HG03521 (cell line): Measurements from ENCODE around the gene GADD45B.
"Not testable (repeated sequence)": the region's sequence is repeated elsewhere in the genome, so short reads cannot be mapped to it uniquely, and the experiment has no call there.

Experiments
- ATAC-seq: cut with Tn5 transposase; IDR thresholded peaks from one replicate; pipeline ENCODE4 v1.9.1; 2021; ENCODE audit warnings: mild to moderate bottlenecking, moderate library complexity; ENCODE audit not compliant: unreplicated experiment

GADD45B gene

DNA sequence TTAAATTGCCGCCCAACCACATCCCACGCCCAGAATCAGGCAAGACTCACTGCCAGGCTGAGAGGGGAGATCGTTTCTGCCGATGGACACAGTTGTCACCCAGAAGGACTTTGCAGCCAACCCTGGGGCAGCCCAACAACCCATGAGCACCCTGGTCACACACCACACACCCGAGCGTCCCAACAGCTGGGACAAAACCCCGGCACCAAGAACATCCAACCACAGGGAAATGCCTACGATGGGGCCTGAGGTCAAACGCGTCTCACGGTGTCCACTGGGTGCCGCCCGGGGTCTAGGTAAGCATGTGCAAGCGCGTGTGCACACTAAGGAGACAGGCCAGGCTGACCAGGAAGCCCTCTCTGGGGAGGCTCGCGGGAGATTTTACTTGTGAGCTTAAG is 32.1 kb upstream of the GADD45B start:
- no peak for ATAC-seq

DNA sequence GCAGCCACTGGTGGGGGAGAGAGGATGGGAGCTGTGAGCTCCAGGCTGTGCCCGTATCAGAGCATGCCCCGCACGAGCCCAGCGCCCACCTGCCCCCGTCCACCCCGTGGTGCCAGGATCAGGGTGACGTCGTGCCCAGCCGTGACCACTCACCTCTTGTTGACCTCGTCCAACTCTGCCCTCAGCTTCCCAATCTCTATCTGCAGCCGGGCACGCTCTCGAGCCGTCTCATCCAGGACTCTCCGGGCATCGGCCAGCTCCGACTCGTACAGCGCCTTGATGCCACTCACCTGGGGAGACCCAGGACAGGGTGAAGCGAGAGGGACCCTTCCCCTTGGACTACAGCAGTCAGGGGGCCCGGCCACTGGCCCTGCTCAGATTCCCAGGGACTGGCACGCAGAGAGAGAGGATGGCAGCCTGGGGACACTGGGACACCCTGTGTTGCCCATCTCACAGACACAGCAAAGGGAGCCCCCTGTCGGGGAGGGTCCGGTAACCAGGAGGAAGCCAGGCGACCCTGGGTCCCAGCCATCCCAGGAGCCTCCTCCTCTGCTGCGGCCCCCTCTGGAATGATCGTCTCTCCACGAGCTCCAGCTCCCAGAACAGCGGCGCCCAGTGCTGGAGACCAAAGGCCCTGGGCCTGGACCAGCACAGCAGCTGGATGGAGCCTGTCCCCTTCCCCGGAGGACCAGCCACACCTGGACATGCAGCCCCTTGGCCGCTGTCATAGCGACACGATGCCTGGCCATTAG is 31.5 kb upstream of the GADD45B start:
- no peak for ATAC-seq

DNA sequence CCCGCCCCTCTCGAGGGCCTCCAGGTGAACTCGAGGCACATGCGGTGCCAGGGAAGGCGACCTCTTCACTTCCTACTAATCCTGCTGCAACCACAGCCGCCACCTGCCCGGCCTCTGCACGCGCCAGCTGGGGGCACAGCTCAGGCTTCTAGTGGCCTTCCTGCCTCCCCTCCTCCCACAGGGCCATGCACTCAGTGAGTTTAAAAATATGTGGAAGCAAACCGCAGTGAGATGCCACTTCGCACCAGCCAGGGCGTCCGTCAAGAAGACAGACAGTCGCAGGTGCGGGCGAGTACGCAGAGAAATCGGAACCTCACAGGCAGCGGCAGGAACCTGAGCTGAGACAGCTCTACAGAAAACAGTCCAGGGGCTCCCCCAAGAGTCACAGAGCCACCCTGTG is 29.5 kb upstream of the GADD45B start:
- no peak for ATAC-seq

DNA sequence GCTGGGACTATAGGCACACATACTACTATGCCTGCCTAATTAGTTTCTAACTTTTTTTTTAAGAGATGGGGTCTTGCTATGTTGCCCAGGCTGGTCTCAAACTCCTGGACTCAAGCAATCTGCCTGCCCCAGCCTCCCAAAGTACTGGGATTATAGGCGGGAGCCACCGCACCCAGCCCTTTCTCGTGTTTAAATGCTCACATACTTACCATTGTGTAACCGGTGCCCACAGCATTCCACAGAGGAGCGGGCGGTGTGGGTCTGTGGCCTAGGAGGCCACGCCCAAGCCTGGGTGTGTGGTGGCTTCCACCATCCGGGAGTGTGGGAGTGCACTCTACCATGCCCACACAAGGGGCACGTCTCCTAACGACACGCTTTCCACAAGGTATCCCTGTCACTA is 26.9 kb upstream of the GADD45B start:
- ATAC-seq = no peak

DNA sequence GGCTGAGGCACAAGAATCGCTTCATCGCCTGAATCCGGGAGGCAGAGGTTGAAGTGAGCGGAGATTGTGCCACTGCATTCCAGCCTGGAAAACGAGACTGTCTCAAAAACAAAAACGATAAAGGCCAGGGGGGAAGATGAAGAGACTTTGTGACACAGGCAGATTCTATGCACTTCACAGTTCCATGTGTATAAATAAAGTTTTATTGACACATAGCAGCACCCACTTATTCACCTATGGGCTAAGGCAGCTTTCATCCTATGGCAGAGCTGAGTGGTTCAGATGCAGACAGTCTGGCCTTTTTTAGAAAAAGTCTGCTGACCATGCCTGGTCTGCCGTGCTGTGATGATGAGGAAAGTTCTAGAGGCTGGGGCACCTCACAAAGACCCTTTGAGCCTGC is 24.8 kb upstream of the GADD45B start:
- ATAC-seq = no peak

DNA sequence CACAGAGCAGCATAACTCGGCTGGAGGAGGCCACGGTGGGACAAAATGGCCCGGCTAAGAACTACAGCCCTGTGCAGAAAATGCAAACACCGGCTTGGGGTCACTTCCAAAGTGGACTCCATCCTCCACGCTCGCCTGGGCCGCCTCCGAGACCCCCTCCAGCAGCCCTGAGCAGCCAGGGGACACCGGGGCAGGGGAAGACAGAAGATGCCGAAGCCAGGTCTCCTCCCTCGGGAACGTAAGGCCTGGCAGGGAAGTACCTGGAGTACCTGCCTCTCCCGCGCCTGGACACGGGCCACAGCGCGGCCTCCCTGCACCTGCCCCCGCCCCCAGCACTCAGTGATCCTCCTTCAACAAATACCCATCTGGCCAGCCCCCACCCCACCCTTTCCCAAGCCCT is 24.2 kb upstream of the GADD45B start:
- ATAC-seq = no peak

DNA sequence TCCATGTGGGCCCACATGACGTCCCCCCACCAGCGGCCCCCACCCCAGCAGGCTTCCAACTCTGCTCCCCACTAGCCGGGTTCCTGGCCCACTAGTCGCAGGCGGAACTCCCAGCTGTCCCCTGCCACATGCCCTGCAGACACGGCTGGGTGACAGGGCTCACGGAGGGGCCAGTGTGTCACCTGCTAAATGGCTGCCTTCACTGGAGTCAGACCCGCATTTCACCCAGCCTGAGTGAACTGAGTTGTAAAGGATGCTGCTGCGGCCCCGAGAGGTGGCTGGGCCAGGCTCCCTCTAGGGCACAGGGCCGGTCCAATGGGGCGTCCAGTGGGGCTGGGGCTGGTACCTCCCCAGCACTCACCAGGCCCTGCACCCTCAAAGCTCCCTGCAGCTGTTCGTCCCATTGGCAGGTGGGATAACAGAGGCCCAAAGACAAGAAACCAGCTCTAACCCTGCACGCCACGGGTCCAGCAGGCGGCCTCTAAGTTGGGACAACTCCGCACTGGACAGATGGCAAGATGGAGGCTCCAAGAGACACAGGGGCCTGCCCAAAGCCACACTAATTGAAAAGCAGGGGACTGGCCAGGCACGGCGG is 22.4 kb upstream of the GADD45B start:
- ATAC-seq = no peak

DNA sequence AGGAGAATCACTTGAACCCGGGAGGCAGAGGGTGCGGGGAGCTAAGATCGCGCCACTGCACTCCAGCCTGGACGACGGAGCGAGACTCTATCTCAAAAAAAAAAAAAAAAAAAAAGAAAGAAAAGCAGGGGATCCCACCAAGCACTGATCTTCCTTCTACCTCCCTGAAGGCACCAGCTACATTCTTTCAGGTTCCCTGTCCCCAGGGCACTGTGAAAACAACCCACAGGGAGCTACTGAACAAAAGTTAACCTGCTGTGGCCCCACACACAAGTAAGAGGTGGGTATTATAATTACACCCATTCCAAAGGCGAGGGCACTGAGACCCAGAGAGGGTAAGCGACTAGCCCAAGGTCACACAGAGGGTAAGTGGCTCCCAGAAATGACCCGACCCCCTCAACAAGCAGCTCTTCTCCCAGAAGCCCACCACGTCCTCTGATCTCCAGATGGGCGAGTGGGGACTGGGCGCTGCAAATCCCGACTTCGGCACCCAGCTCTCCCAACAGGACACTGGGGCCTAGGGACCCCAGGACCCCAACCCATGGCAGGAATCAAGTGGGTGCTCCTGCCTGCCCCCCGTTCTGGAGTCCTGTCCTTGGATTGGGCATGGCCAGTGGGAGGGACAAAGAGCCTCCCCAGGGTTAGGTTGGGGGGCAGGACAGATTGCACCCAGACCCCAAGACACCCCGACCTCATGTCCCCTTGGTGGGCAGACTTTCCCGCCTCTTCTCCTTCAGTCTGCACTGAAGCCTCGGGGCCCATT is 21.5 kb upstream of the GADD45B start:
- ATAC-seq = no peak

DNA sequence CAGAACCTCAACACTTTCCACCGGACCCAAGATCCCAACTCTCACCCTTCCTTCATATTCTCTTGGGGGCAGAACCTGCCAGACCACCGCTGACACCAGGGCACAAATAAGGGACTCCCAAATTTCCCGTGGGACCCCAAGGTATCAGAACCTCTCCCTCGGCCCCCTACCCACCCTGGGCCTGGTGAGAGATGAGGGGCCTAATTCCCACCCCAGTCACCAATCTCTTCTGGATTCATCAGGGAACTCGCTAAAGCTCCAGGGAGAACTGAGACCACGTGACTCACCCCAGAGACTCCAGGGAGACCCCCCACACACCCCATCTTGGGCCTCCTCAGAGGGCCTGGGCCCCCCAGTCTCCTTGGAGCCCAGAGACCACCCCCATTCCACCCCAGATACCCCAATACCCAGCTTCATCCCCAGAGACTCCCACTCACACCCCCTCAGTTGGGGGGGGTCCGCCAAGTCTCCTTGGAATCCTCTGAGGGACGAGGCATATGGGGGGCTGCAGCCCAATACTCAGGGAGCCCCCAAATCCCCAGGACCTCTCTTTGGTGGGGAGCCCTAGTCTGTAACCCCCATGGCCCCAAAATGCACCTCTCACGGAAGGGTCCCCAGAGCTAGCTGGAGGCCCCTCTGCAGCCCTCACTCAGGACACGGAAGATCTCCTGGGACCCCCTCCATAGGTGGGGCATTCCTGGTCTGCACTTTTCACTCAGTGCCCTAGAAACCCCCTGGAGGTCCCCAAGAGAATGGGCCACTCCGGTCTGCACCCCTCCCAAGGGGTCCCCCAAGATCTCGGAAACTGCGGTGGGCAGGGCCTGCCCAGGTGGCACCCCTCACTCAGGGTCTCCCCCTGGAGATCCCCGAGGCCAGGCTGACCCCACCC is 20.7 kb upstream of the GADD45B start:
- no peak for ATAC-seq

DNA sequence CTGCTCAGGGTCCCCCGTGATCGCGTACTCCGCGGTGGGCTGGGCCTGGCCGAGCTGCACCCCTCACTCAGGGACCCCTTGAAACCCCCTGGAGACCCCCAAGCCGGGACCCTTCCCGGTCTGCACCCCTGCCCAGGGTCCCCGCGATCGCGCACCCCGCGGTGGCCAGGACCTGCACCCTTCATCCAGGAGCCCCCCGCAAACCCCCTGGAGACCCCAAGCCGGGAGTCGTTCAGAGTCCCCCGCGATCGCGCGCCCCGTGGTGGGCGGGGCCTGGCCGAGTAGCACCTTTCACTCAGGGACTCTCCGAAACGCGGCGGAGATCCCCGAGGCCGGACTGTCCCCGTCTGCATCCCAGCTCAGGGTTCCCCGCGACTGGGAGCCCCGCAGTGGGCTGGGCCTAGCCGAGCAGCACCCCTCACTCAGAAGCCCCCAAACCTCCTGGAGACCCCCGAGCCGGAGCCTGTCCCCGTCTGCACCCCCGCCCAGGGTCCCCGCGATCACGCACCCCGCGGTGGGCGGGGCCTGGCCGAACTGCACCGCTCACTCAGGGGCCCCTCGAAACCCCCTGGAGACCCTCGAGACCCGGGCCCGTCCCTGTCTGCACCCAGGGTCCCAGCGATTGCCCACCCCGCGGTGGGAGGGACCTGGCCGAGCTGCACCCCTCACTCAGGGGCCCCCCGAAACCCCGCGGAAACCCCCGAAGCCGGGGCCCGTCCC is 19.9 kb upstream of the GADD45B start:
- ATAC-seq = peak; percentile 24

DNA sequence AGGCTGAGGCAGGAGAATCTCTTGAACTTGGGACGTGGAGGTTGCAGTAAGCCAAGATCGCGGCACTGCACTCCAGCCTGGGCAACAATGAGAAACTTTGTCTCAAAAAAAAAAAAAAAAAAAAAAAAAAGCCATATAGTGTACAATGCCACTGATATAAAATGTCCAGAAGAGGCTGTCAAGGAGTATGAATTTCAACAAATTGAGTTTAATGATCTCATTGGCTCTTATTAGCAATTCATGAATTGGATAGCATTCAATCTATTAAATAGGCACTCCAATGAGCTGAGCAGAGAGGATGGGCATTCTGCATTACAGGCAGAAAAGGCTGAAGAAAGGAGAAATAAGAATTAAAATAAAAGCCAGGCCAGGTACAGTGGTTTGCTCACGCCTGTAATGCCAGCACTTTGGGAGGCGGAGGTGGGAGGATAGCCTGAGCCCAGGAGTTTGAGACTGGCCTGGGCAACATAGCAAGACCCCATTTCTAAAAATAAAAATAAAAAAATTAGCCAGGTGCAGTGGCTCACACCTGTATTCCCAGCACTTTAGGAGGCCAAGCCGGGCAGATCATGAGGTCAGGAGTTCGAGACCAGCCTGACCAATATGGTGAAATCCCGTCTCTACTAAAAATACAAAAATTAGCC is 18.4 kb upstream of the GADD45B start:
- ATAC-seq = no peak

DNA sequence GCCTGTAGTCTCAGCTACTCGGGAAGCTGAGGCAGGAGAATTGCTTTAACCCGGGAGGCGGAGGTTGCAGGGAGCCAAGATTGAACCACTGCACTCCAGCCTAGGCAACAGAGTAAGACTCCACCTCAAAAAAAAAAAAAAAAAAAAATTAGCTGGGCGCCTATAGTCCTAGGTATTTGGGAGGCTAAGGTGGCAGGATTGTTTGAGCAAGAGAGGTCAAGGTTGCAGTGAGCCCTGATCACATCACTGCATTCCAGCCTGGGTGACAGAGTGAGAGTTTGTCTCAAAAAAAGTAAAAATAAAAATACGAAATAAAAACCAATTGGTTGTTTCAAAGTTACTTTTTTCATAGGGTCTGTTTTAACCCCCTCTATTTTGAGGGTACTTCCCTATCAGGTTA is 17.9 kb upstream of the GADD45B start:
- no peak for ATAC-seq

DNA sequence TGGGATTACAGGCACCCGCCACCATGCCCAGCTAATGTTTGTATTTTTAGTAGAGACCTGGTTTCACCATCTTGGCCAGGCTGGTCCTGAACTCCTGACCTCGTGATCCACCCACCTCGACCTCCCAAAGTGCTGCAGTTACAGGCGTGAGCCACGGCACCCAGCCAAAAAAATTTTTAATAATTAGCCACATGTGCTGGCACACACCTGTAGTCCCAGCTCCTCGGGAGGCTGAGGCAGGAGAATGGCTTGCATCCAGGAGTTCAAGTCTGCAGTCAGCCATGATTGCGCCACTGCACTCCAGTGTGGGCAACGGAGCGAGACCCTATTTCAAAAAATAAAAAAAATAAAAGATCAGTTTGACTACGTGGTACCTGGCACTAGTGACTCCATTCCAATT is 17.2 kb upstream of the GADD45B start:
- not testable (repeated sequence) for ATAC-seq

DNA sequence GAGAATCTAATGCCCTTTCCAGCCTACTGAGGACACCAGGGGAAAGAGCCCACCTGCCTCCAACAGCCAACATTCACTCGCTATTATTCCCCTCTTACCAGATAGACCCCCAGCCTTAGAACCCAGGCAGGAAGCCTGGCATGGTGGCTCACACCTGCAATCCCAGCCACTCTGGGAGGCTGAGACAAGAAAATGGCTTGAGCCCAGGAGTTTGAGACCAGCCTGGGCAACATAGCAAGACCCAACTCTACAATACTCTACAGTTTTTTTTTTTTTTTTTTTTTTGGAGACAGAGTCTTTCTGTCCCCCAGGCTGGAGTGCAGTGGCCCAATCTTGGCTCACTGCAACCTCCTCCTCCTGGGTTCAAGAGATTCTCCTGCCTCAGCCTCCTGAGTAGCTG is 15.7 kb upstream of the GADD45B start:
- ATAC-seq = no peak

DNA sequence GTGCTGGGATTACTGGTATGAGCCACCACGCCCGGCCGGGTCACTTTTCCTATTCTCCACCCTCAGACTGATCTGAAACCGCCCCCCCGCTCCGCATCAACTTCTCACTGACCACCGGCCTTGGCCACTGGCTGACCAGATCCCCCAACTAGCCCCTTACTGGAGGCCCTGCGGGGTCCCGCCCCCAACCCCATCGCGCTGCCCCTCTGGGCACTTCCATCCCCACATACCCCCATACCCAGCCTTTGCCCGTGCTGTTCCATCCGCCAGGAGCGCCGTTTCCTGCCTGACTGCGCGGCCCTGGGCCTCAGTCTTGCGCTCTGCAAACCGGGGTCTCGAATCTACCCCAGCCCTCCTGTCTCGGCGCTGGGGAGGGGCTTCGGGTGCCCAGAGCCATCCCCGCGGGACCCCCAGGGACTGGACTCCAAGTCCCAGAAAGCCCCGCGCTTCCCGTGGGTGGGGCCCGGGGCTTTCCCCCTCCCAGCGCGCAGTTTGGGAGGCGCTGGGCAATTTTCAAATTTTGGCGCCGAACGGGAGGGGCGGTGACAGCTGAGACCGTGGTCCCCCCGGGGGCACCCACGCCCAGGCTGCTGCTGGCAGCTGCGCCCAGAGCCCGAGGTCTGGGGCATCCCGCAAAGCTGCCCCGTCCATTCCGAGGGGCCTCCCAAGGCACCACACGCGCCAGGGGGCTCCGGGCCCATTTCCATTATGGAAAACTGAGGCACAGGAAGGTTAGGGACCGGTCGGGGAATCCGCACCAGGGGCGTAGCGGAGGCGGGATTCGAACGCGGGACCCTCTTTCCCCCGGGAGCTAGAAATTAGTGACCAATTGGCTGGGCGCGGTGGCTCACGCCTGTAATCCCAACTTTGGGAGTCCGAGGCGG is 13.9 kb upstream of the GADD45B start:
- no peak for ATAC-seq

DNA sequence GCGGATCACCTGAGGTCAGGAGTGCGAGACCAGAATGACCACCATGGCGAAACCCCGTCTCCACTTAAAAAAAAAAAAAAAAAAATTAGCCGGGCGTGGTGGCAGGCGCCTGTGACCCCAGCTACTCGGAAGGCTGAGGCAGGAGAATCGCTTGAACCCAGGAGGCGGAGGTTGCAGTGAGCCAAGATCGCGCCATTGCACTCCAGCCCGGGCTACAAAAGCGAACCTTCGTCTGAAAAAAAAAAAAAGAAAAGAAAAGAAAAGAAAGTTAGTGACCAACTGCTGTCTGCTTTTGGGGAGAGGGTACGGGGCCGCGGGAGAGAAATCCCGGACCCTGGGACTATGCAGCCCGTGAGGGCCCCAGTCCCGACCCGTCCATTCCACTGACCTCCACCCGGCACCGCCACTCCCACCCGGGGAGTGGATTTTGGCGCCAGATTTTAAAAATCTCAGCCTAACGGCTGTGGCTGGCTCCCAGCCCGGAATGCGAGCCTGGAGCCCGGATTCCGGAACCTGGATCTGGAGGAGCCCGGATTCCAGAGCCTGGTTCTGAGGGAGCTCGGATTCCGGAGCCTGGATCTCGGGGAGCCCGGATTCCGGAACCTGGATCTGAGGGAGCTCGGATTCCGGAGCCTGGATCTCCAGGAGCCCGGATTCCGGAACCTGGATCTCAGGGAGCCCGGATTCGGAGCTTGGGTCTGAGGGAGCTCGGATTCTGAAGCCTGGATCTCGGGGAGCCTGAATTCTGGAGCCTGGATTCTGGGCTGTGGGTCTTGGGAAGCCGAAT is 13.1 kb upstream of the GADD45B start:
- ATAC-seq = no peak

DNA sequence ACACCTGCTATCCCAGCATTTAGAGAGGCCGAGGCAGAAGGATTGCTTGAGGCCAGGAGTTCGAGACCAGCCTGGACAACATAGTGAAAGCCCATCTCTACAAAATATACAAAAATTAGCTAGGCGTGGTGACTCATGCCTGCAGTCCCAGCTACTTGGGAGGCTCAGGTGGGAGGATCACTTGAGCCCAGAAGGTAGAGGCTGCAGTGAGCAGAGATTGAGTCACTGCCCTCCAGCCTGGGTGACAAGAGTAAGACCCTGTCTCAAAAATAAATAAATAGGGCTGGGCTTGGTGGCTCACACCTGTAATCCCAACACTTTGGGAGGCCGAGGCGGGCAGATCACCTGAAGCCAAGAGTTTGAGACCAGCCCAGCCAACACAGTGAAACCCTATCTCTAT is 12.2 kb upstream of the GADD45B start:
- not testable (repeated sequence) for ATAC-seq

DNA sequence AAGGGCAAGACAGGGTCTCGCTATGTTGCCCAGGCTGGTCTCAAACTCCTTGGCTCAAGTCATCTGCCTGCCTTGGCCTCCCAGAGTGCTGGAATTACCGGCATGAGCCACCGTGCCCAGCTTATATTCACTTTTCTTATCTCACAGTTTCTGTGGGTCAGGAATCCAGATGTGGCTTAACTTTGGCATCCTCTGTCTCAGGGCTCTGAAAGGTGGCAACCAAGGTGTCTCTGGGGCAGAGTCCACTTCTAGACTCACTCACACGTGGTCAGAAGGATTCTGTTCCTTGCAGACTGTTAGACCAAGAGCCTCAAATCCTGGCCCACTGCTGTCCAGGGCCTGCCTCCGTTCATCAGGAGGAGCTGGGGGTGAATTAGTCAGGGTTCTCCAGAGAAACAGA is 11.5 kb upstream of the GADD45B start:
- ATAC-seq = no peak
